ENCODE measurements around the gene ERO1B.

Gene ERO1B

DNA sequence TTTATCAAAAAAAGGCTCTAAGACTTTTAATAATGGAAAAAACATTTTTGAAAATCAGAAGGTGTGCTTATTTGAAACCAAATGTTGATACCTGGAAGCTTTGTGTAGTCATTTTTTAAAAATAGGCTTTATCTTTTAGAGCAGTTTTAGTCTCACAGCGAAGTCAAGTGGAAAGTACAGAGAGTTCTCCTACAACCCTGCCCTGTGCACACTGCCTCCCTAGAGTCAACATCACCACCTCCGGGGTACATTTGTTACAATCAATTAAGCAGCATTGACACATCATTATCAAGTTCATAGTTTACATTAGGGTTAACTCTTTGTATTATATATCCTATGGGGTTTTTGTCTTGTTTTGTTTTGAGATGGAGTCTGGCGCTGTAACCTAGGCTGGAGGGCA lies 10.7 kb upstream of the ERO1B start:
- DNase-seq: no peak

DNA sequence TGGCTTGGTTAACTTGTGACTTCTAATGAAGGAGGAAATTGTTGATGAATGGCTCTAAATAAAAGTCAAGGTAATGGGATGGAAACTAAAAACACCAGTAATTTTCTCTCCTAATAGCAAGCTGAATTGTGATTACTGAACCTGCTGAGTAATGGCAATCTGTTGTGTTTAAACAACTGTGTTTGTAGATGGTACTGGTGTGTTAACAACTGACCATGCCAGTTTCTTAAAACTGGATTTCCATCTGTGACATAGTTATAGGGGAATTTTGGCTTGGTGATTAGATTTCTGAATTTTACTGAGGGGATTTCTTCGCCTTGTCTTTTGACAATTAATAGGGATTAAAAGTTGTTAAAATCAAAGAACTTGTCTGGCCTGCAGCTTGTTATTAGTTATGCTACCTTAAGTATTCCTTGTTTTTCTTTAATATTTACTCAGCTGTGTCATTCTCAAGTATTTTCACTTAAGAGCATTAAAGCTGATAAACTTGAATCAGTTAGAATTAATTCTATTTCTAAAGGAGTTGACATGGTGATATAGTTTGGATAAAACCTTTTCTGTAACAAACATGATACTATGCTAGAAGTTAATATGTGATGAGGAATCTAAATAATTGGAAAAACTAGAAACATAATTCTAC lies 7.9 kb upstream of the ERO1B start:
- no peak for DNase-seq

DNA sequence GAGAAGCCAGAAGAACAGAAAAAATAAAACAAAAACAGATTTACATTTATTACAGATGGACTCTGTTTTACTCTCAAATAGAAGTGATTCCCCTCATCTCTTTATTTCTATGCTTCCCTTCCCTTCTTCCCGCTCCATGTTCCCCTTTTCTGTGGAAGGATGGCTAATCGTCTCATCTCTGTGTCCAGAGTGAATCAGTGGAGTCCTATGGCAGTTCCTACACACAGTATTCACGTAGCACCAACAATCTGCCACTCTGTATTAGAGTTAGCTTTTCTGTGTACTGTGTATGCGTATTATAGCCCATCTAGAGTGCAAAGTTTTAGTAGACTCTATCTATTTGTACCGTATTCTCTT lies 6.8 kb upstream of the ERO1B start:
- DNase-seq: no peak

DNA sequence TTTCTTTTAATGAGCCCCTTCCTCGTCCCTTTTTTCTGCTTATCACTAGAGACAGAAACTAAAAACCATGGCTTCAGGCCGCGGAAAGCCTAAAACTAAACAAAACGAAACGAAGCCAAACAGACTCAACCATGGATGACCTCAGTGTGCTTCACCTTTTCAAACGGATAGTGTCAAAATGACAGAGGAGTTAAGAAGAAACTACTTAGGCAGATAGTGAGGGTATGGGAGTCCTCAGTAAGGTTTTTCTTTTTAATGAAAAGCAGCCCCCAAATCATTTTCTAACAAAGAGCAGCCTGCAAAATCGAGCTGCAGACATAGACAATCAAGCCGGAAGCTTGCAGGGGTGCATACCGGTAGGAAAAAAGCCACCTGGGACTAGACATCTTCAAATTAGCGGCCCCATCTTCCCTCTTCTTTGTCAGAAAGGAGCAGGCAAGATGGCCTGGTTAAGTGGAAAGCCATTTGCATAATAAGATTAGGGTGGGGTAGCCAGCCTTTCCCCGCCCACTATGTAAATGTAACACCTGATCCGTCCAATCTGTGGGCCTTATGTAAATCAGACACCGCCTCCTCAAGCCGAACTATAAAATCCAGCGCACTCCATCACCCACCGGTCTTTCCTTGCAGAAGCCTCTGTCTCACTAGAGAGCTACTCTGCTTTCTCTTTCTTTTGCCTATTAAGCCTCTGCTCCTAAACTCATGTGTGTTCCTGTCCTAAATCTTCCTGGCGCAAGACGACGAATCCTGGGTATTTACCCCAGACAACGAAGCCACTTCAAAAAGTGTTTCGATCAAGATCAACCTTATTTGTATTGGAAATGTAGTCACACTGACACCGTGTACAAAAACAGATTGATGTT lies 6.2 kb upstream of the ERO1B start:
- DNase-seq: no peak

DNA sequence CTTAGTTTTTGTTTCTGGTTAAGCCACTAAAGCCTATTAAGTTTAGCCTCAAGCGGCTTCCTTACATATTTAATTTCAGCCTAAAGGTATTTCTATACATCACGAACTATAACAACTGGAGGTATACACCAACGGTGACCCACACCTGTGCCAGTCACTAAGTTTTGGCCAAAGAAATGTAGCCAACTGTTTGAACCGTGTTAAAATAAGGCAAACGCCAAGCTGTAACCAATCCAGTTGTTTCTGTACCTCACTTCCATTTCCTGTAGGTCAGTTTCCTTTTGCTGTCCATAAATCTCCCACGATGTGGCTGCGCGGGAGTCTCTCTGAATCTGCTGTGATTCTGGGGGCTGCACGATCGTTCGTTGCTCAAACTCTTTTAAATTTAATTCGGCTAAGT lies 5.6 kb upstream of the ERO1B start:
- DNase-seq: no peak

DNA sequence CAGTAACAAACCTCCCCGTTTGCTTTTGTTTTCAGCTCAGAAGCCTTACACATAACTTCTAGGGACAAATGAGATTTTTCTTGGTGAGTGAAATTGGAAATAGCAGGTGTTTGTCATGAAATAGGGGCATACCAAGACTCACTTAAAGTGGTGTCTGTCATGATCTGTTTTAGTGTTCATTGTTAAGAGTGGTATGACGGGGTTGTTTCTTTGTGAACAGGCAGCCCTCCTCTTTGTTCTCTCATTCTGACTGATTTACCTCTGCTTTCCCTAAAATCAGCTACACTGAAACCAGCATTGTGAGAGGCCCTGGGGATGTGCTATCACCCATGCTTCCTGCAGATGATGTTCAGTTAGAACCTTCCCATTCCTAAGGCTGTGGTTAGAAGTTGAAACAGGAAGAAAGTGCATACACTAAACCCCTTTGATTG lies 2.5 kb upstream of the ERO1B start:
- DNase-seq: no peak

DNA sequence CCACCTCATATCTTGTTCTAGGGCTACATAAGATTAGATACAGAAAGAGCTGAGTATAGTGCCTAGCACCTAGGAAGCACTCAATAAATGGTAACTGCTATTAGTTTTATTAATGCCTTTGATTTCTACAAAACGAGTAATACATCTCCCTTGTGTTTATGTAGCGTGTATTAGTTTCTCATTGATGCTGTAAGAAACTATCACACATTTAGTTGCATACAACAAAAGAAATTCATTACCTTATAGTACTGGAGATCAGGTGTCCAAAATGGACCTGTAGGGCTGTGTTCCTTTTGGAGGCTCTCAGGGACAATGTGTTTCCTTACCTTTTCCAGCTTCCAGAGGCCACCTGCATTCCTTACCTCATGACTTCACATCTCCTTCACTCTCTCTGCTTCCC lies 961 bp upstream of the ERO1B start:
- DNase-seq: no peak

DNA sequence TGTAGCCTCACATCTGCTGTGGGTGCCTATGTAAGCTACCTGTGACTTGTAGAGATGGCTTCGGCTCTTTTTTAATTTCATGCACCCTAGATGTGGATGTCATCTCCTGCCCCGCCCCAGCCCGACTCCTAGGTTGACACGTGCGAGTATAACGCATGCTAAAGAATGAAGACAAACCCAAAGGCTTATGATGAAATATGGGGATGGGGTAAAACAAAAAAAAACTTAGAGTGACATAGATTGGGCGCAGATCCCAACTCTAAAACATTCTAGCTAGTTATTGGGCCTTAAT lies 613 bp upstream of the ERO1B start:
- no peak for DNase-seq

DNA sequence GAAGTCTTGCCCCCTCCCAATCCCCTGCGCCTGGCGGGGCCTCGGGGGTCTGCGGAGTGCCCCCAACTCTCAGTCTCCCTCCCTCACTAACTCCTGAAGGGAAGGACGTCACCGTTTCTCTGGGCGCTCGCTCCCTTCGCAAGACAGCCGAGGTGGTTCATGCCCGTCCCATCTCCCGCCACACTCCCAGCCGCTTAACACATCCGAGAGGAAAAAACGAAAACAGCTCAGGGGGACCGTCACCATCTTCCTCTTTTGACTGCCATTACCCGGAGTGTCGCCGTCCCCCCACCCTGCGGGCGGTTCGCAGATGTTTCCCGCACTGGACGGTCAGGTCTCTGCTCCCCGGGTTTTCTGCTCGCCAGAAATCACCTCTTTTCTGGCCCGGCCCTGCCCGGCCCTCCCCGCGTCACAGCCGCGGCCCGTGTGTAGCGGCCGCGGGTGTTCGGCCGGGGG lies 532 bp downstream of the ERO1B start:
- no peak for DNase-seq

DNA sequence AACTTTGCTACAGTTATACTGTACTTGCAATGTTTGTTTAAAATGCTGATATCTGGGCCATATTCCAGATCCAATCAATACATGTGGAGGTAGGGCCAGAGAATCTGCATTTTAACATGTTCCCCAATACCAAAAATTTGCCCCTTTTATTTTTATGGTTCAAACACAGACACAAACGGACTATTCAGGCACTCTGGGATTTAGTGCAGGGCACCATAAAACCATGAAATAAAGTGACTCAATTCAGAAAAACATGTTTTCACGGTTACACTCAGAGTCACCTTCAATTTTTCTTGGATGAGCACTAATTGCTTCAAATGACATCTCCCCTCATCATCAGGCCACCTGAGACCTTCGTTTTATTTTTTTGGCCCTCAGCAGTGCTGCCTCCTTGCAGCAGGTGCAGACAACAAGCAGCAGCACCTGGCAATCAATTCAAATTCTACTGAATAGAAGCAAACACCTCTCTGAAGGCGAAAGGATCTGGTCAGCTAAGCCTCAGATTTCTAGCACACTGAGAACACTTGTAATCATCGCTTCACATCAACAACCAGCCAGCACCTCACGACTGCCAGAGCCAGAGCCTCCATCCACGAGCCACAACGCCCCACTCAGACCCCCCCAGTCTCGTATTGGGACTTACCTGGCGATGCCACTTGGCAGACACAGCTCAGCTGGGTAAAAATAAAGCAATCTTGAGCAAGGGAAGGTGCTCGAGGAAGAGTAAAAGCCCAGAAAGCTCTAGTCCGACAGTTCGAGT lies 1.1 kb downstream of the ERO1B start:
- DNase-seq: no peak

DNA sequence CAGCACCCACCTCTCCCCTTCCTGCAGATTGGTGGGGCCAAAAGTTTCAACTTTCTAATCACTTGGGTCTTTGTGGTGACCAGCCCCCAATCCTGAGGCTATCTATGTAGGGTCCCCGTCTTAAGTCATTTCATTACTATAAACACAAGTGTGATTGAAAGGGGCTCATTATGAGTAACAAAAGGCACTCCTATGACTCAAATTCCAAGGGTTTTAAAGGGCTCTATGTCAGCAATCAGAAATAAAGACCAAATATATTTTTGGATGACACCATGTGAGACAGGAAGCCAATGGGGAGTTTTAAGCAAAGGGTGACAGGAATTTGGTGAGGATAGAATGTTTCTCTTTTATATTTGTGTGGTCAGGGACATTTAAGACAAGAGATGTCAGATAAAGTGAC lies 6.2 kb downstream of the ERO1B start:
- DNase-seq: no peak

DNA sequence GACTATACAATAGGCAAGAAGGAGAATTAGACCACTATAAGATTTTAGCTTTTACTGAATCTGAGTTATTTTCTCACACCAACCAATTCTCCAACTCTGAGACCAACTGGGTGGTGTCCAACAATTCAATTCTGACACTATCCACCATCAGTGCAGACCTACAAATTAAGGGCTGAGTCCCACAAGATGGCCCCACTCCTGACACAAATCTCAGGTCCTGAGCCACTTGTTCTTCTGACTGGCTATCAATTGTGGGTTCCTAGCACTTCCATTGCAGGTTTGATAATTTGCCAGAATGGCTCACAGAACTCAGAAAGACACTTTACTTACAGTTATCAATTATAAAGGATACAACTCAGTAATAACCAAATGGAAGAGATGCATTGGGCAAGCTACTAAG lies 6.7 kb downstream of the ERO1B start:
- no peak for DNase-seq

DNA sequence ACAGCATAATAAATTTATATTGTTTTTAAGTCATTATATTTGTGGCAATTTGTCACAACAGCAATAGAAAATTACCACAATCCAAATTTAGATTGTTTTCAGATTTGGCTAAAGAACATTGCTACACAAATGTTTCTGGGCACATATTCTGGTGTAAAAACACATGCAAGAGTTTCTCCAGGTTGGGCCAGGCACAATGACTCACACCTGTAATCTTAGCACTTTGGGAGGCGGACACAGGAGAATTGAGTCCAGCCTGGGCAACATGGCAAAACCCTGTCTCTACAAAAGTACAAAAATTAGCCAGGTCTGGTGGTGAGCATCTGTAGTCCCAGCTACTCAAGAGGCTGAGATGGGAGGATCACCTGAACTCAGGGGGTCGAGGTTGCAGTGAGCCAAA lies 8.4 kb downstream of the ERO1B start:
- DNase-seq: no peak

DNA sequence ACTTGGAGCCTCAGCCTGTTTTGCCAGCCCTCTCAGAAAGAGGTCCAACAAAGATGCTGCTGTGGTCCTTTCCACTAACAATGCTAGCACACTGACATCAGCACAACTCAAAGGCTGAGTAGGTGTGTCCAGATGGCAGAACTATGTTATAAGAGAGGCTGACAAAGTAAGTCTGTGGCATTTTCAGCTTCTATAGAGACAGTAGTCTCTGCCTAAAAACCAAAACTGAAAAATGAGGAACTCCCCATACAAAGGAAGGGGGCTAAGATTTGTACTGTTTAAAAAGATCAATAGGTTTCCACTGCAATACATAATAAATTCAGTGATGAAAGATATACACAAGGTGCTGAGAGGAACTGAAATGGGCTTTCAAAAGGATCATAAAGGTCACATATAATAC lies 12.3 kb downstream of the ERO1B start:
- no peak for DNase-seq

DNA sequence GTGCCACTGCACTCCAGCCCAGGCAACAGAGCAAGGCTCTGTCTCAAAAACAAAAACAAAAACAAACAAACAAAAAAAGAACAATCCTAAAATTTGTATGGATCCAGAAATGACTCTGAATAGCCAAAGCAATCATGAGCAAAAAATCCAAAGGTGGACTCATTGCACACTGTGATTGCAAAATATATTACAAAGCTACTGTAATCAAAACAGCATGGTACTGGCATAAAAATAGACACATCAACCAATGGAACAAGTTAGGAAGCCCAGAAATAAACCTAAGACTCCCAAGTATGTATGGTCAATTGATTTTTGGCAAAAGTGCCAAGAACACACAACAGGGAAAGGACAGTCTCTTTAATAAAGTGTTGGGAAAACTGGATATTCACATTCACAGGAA lies 19.9 kb downstream of the ERO1B start:
- no peak for DNase-seq

DNA sequence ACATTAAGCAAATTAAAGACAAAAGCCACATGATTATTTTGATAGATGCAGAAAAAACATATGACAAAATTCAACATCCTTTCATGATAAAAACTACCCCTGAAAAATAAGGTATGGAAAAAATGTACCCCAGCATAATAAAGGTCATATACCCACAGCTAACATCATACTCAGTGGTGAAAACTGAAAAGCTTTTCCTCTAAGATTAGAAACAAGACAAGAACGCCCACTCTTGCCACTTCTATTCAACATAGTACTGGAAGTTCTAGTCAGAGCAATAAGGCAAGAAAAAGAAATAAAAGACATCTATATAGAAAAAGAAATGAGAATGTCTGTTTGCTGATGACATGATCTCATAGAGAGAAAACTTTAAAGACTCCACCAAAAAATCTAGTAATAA lies 20.7 kb downstream of the ERO1B start:
- no peak for DNase-seq

DNA sequence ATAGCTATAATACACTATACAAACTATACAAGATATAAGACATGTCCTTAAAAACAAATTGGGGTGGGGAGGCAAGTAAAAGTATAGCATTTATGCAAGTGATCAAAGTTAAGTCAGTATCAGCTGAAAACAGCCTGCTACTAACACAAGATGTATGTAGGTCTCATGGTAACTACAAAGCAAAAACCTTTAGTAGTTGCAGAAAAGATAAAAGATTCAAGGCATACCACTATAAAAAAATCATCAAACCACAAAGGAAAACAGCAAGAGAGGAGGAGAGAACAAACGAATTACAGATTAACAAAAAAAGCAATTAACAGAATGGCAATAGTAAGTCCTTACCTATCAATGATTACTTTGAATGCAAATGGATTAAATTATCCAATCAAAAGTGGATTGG lies 22.7 kb downstream of the ERO1B start:
- no peak for DNase-seq

DNA sequence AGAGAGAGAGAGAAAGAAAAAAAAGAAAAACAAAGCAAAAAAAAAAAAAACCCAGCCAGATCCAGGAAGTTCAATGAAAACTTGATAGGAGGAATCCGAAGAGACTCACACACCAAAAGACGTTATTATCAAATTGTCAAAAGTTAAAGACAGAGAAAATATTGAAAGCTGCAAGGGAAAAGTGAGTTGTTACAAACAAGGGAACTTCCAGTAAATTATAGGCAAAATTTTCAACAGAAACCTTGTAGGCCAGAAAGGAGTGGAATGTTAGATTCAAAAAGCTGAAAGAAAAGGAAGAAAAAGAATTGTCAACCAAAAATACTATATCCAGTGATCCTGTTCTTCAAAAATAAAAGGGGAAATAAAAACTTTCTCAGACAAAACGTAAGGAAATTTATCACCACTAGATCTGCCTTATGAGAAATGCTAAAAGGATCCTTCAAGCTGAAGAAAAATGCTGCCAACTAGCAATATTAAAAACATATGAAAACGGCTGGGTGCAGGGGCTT lies 23.6 kb downstream of the ERO1B start:
- DNase-seq: no peak

DNA sequence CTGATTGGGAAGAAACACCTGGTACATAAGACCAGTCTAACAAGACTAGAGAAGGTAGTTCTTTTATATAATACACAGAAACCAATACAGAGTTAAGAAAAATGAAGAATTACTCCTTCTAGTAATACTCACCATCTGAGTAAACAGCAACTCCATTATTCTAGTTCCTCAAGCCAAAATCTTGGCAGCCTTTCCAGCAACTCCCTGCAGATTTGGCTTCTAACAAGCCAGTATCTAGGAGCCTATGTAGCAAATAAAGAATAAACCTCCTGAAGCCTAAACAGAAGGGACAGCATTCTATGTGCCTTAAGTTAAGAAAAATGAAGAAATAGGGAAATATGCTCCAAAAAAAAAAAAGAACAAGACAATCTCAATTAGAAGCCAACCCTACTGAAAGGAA lies 24.5 kb downstream of the ERO1B start:
- no peak for DNase-seq

DNA sequence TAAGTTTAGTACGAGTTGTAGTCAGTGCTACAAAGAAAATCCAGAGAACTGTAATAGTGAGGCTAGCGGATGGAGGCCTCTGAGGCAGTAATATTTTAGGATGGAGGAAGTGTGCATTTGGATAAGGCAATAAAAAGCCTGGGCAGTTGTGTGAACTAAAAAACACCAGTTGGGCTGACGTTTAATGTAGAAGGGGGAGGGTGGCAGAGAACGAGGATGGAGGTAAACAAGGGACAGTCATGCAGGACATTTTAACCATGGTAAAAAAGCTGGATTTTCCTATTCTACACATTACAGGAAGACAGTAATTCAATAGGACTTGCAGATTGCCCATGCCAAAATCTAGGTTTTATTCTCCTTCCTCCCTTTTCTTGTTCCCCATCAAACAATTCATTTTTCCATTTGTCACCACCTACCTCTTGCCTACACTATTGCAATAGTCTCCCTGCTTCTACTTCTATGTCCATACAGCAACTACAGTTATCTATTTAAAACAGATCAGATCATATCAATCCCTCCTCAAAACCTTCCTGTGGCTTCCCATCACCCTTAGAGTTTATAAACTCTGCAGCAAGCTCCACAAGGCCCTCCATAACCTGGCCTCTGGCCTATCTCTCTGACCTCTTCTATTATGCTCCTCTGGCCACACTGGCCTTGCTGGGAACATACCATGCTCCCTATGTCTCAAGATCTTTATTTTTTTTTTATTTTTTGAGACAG lies 27.7 kb downstream of the ERO1B start:
- DNase-seq: no peak

DNA sequence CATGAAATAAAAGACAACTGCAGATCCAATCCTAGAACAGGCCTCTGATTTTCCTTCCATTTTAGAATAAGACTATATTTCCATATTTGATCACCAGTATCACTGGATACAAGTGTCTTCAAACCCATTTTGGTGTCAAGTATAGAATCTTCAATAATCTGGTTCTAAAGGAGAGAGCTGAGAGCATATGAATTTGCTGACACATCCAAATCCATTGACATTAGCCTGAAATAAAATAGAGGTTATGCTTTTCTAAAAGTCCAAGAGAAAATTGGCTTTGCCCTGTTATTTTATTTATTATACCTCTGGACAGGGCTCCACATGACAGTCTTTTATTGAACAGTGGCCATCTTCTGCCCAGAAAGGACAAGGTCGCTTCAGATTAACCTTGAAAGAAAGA lies 28.6 kb downstream of the ERO1B start:
- DNase-seq: no peak

DNA sequence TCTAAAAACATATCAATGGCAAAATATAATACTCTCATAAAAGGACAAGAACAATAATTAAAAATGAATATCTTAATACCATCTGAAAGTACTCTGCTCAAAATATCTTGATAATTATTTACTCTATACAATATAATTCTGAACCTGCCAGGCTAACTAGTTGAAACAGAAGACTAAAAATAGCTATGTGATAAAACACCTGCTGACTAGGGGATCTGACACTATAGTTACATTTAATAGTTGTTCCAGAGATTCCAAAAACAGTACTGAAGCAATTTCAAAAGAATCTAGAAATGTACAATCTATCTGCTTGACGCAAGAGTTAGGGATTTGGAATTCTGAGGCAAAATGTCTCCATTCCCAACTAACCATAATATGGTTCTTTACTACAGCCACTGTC lies 30.2 kb downstream of the ERO1B start:
- no peak for DNase-seq

DNA sequence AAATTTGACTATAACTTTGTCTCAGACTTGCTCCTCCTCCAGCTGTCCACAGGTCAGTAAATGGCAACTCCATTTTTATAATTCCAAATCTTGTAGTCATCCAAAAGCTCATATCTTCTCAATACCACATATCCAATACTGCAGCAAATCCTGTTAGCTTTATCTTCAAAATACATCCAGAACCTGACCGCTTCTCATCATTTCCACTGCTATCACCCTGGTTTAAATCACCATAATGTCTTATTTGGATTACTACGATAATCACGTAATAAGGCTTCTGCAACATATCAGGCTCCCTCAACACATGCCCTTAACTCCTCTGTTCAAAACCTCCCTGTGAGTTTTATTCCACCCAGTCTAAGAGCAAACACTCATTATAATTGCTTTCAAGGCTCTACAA lies 34.5 kb downstream of the ERO1B start:
- no peak for DNase-seq
